Fibroblast of lung (primary cell): ENCODE measurements around the gene LHCGR. TPM values are rescaled to one million over a fixed set of nuclear protein-coding genes. Genes with fewer than 3 reads are reported as not detected.
A peak's percentile ranks its signal among the peaks of the same experiment; 100 is the strongest.

Experiments used
- DNase-seq, 2 donors: peaks; one replicate each; pipeline versions ENCODE4 v3.0.0 to v3.0.0-alpha.2; 2010; ENCODE audit warnings: low read depth in 2 of 2
- H2AFZ ChIP-seq: 2 replicates; pipeline ENCODE4 v1.5.1; 2012; ENCODE audit warnings: low read length, control low read depth, inconsistent platforms
- H3K27ac ChIP-seq: 2 replicates; pipeline ENCODE4 v1.5.1; 2011; ENCODE audit warnings: low read length, control low read depth; ENCODE audit not compliant: insufficient read depth
- H3K27me3 ChIP-seq: 2 replicates; pipeline ENCODE4 v1.5.1; 2011; ENCODE audit warnings: mild to moderate bottlenecking, low read length; ENCODE audit not compliant: control insufficient read depth, insufficient read depth
- H3K36me3 ChIP-seq: 2 replicates; pipeline ENCODE4 v1.5.1; 2011; ENCODE audit warnings: low read length; ENCODE audit not compliant: control insufficient read depth, insufficient read depth
- H3K4me1 ChIP-seq: 2 replicates; pipeline ENCODE4 v1.5.1; 2011; ENCODE audit warnings: low read length; ENCODE audit not compliant: control insufficient read depth, insufficient read depth; ENCODE audit errors: extremely low read depth
- H3K4me2 ChIP-seq: 2 replicates; pipeline ENCODE4 v1.5.1; 2011; ENCODE audit warnings: low read length, control low read depth; ENCODE audit not compliant: insufficient read depth; ENCODE audit errors: extremely low read depth
- H3K4me3 ChIP-seq, 4 experiments: fragments of 200-600 bp in 1 of 4; sonication (generic) in 1 of 4; replicated peaks in 1 of 4; 2 replicates each; pipeline ENCODE4 v1.5.1; 2011 to 2016; ENCODE audit warnings: low read length in 4 of 4, low read depth in 3 of 4, mild to moderate bottlenecking in 3 of 4, control low read depth in 2 of 4, inconsistent platforms in 1 of 4, mixed read lengths in 1 of 4; ENCODE audit not compliant: insufficient read depth in 1 of 4; ENCODE audit errors: control extremely low read depth in 1 of 4
- H3K79me2 ChIP-seq: 2 replicates; pipeline ENCODE4 v1.5.1; 2012; ENCODE audit warnings: mild to moderate bottlenecking, low read length, inconsistent platforms; ENCODE audit not compliant: control insufficient read depth, insufficient read depth
- H3K9ac ChIP-seq: 2 replicates; pipeline ENCODE4 v1.5.1; 2011; ENCODE audit warnings: mild to moderate bottlenecking, low read length, control low read depth; ENCODE audit not compliant: insufficient read depth
- H3K9me3 ChIP-seq: 2 replicates; pipeline ENCODE4 v1.5.1; 2012; ENCODE audit warnings: low read depth, low read length; ENCODE audit not compliant: control insufficient read depth, insufficient read depth
- H4K20me1 ChIP-seq: 2 replicates; pipeline ENCODE4 v1.5.1; 2011; ENCODE audit warnings: low read length; ENCODE audit not compliant: control insufficient read depth, insufficient read depth; ENCODE audit errors: extremely low read depth
- EZH2 ChIP-seq: IDR thresholded peaks from 2 replicates; pipeline ENCODE4 v1.5.1; 2012; ENCODE audit warnings: low read length, control low read depth, mild to moderate bottlenecking; ENCODE audit errors: missing control alignments
- polyA plus RNA-seq, 2 donors: library from polyadenylated mRNA; depleted of rRNA in 1 of 2; stranded (reverse) in 1 of 2; unstranded in 1 of 2; fragments of >200 nt; gene quantifications; 2 replicates each; pipeline ENCODE4 v1.2.1, GENCODE V29; 2011 to 2012; ENCODE audit warnings: missing spikeins in 1 of 2
- total RNA-seq: library from RNA; depleted of rRNA; stranded (reverse); fragments of >200 nt; gene quantifications from 2 replicates; pipeline ENCODE4 v1.2.1, GENCODE V29; 2014
- TF ChIP-seq, protein P1 (sequence below), 2 donors: IDR thresholded peaks in 1 of 2; conservative IDR thresholded peaks in 1 of 2; 1 replicate in 1 of 2; 2 replicates in 1 of 2; pipeline ENCODE4 v1.5.1; 2011 to 2012; ENCODE audit warnings: low read length in 2 of 2, control low read depth in 1 of 2, inconsistent platforms in 1 of 2, low read depth in 1 of 2, mild to moderate bottlenecking in 1 of 2

LHCGR gene
- total and polyA plus RNA-seq, 2 donors (not counting 1 experiment from before 2014, with no cell fraction given): 0.12 TPM; not detected in 1

GRCh38 chr2:48715956-48716355, 39.6 kb downstream of the LHCGR start:
- H3K36me3 ChIP-seq: no peaks in the 10 kb centered on the region
- peak overlapping the region; percentile 20 for H3K27ac ChIP-seq
- H4K20me1 ChIP-seq: no peaks in the 10 kb centered on the region
- no peaks in the 10 kb centered on the region for H3K9me3 ChIP-seq
- H3K4me3 ChIP-seq: no peak overlapping the region
- TF ChIP-seq, protein P1, sequence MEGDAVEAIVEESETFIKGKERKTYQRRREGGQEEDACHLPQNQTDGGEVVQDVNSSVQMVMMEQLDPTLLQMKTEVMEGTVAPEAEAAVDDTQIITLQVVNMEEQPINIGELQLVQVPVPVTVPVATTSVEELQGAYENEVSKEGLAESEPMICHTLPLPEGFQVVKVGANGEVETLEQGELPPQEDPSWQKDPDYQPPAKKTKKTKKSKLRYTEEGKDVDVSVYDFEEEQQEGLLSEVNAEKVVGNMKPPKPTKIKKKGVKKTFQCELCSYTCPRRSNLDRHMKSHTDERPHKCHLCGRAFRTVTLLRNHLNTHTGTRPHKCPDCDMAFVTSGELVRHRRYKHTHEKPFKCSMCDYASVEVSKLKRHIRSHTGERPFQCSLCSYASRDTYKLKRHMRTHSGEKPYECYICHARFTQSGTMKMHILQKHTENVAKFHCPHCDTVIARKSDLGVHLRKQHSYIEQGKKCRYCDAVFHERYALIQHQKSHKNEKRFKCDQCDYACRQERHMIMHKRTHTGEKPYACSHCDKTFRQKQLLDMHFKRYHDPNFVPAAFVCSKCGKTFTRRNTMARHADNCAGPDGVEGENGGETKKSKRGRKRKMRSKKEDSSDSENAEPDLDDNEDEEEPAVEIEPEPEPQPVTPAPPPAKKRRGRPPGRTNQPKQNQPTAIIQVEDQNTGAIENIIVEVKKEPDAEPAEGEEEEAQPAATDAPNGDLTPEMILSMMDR (conservative IDR thresholded peaks at IDR 0.05 in 1 of 2, IDR thresholded peaks at IDR 0.05 in 1 of 2; ENCODE audit: low read depth in 1 of 2, low read length in 2 of 2): no peak
- TF ChIP-seq EZH2: no peak
- H3K4me1 ChIP-seq: peaks cover 11% of the 10 kb centered on the region
- no peaks in the 10 kb centered on the region for H3K79me2 ChIP-seq
- DNase-seq: peak; percentile 46 to 85
- no peak overlapping the region for H3K9ac ChIP-seq
- H2AFZ ChIP-seq: no peak overlapping the region
- H3K4me2 ChIP-seq: no peak overlapping the region
- H3K27me3 ChIP-seq: no peaks in the 10 kb centered on the region

DNA sequence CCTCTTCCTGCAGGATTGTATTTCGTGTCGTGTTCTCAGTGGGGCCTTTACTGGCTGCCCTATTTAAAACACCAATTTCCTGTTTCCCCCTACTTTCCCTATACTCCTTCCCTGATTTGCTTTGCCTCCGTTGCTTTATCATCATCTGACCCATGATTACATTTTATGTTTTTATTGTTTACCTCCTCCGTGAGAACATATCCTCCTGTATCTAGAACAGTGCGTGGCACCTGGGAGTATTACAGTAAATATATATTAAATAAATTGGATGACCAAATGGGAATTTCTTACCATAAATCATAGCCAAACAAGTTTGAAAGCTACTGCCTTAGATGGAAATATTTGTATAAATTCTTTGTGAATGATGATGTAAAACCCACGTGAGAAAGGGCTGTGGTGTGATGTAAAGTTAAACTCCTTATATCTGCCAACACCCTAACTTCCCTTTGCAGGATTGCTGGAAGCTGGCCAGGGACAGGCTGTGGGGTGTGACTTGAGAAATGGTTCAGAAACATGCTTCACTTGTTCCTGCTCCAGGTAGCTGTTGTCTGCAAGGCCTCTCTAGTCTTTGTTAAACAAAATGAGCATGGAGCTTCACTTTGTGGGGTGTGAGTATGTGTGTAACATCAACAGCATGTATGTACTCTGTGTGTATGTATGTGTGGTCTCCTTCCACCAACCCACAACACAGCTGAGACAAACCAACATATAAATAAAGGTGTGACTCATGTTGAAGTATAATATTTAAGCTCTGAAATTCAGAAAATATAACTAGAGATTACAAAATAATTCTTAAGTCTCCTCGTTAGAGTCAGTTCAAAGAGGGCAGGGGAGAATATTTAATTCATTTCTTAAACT, 40.3 kb downstream of the LHCGR start:
- H3K36me3 ChIP-seq: no peaks in the 10 kb centered on the region
- peak overlapping the region; percentile 24 for H3K27ac ChIP-seq

DNA sequence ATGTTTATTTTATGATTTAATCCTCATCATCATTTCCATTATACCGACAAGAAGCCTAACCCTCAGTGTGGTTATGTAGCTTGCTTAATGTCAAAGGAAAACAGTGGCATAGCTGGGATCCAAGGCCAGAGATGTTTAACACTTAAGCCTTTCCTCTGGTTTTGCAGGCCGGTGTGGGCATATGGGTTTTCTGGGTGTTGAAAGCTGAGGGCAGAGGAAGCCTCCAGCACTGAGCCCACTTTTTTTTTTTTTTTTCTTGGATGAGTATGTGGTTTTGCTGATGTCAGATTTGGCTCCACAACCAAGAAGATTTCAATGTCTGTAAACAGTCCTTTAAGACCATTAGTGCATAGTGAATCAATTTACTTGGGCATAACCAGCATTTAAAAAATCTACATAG, 41.3 kb downstream of the LHCGR start:
- peak overlapping the region; percentile 22 for H3K27ac ChIP-seq
- TF ChIP-seq, protein P1 (conservative IDR thresholded peaks at IDR 0.05 in 1 of 2, IDR thresholded peaks at IDR 0.05 in 1 of 2; ENCODE audit: low read depth in 1 of 2, low read length in 2 of 2): no peak
- no peak for TF ChIP-seq EZH2

More for the DNA sequence above, 40.3 kb downstream of the LHCGR start:
- no peak overlapping the region for H3K4me3 ChIP-seq
- H3K9me3 ChIP-seq: no peaks in the 10 kb centered on the region
- H3K27me3 ChIP-seq: no peaks in the 10 kb centered on the region
- no peak overlapping the region for H3K4me2 ChIP-seq
- no peak for TF ChIP-seq EZH2
- TF ChIP-seq, protein P1 (conservative IDR thresholded peaks at IDR 0.05 in 1 of 2, IDR thresholded peaks at IDR 0.05 in 1 of 2; ENCODE audit: low read depth in 1 of 2, low read length in 2 of 2): no peak
- H2AFZ ChIP-seq: no peak overlapping the region
- no peaks in the 10 kb centered on the region for H4K20me1 ChIP-seq
- H3K4me1 ChIP-seq: peaks cover 11% of the 10 kb centered on the region
- H3K9ac ChIP-seq: no peak overlapping the region
- DNase-seq: peak; percentile 79 to 93
- no peaks in the 10 kb centered on the region for H3K79me2 ChIP-seq

More for the DNA sequence above, 41.3 kb downstream of the LHCGR start:
- Histone ChIP-seq H4K20me1 (no peaks in the 10 kb centered on the region), H3K36me3 (no peaks in the 10 kb centered on the region), H3K79me2 (no peaks in the 10 kb centered on the region), H3K9ac (no peak overlapping the region), H3K4me2 (no peak overlapping the region), H3K9me3 (no peaks in the 10 kb centered on the region), H3K27me3 (no peaks in the 10 kb centered on the region), H3K4me1 (peaks cover 11% of the 10 kb centered on the region), H2AFZ (no peak overlapping the region), H3K4me3 (no peak overlapping the region)
- DNase-seq: peak; percentile 67 to 76
